HG02884 (cell line): ENCODE data around the gene EHD2.

ENCODE experiments used
- ATAC-seq: cut with Tn5 transposase; IDR thresholded peaks from one replicate; pipeline ENCODE4 v1.9.1; 2021; ENCODE audit warnings: mild to moderate bottlenecking, moderate library complexity; ENCODE audit not compliant: unreplicated experiment

Gene EHD2

DNA sequence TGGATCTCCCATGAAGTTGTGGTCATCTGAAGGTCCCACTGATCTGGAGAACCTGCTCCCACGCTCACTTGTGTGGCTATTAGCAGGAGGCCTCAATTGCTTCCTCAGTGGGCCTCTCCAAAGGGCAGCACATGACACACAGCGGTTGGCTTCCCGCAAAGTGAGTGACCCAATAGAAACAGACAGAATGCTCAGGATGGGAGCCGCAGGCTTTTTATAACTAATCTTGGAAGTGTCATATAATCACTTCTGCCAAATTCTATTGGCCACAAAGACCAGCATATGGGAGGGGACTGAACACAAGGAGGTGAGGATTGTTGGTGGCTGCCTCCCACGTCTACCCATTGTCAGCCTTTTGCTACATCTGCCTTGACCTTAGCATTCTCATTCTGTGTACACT is 22.1 kb upstream of the EHD2 start:
- no peak for ATAC-seq

DNA sequence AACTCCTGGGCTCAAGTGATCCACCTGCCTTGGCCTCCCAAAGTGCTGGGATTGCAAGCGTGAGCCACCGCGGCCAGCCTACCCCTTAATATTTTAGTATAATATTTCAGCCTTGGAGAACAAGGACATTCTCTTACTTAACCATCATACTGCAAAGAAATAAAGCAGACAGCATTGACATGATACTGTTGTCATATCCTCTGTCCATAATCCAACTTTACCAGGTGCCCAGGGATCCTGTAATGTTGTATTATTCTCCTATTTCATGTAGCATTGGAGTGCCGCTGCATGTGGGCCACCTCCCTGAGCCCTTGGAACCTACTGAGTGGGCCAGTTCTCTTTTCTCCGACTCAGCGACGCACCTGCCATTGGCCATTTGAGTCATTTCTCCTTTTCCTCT is 21.4 kb upstream of the EHD2 start:
- ATAC-seq: no peak

DNA sequence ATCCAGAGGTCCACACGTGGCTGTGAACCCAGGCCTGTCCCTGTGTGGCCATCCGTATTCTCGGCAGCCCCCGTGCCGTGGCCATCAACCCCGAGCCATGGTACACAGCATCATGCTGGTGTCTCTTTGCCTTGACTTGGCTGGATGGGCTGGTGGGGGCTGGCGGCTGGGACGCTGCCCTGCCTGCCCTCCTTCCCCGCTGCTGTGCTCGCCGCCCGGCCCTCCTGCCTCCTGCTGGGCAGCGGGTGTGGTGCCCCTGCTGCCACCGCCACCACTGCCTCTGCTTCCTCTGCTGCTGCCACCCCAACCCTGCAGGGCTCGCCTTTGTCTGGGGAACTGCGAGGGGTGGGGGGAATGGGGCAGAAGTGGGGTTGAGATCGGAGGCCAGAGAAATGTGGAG is 19.7 kb upstream of the EHD2 start:
- no peak for ATAC-seq

DNA sequence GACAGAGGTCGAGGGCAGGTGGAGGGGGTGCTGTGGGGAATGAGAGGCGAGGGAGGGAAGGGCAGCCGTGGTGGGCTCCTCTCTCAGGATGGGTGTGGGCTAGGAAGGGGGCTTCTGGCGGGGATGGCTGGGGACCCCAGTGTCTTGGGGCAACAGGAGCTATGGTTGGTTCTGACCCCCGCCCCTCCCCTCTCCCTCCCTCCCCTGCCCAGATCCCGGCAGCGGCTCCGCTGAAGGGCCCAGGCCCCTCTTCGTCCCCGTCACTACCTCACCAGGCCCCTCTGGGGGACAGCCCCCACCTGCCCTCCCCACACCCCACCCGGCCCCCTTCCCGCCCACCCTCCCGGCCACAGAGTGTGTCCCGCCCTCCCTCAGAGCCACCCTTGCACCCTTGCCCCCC is 19.3 kb upstream of the EHD2 start:
- no peak for ATAC-seq

DNA sequence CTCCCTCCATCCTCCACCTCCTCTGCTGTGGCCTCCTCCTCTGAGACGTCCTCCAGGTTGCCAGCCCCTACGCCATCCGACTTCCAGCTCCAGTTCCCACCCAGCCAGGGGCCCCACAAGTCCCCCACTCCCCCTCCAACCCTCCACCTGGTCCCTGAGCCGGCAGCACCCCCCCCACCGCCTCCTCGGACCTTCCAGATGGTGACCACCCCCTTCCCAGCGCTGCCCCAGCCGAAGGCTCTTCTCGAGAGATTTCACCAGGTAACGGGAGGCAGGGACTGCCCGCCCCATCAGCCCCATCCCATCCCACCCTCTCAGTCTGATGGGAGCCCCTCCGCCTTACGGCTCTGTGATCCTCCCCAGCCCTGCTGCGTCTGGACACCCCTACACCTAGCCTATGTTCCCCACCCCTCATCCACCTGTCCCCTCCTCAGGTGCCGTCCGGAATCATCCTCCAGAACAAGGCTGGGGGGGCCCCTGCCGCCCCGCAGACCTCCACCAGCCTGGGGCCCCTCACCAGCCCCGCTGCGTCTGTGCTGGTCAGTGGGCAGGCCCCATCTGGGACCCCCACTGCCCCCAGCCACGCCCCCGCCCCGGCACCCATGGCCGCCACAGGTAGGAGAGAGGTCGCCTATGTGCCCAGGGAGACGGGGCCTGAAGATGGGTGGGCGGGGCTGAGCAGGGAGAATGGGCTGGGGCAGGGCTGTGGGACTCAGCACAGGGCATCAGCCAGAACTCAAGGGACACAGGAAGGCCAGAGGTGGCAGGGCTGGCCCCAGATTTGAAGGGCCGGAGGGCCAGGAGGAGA is 18.6 kb upstream of the EHD2 start:
- no peak for ATAC-seq

DNA sequence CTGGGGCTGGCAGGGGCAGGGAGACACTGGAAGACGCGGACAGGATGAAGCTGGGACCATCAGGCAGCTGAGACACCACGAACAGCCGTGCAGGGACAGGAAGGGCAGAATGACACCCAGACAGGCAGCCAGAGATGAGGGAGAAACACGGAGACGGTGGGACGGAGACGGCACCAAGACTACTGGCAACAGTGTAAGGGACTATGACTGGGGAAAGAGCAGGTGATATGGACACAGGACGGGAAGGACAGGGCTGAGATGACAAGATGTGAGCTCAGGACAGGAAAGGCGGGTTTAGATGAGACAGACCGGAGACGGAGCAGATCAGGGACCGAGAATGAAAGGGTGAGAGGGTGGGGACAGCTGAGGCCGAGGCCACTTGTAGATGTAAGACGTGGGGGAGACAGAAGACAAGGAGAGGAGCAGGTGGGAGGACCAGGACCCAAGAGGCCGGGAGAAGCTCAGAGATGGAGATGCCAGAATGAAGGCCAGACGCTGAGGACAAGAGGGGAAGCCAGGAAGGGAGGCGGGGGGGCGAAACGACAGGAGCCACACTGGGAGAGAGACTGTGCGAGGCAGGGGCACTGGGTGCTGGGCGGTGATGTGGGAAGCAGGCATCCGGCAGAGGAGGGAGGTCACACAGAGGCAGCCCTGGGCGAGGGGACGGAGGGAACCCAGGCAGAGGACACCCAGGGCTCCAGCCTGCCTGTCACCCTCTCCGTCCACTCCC is 17.5 kb upstream of the EHD2 start:
- no peak for ATAC-seq

DNA sequence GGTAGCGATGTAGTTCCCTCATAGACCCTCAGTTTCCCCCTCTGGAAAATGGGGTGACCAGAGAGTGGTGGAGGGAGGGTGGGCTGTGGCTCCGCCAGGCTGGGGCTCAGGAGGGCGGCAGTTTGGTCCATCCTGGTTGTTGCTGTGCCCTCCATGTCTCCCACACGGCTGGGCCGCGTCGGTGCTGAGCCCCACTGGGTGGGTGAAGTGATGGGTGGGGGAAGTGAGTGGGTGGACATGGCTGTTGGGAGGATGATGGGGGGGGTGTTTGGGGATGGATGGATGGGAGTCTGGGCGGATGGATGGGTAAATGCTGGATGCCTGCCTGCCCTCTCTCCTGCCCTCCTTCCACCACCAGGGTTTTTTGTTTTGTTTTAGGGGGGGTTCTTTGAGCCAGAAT is 16.6 kb upstream of the EHD2 start:
- ATAC-seq: no peak

DNA sequence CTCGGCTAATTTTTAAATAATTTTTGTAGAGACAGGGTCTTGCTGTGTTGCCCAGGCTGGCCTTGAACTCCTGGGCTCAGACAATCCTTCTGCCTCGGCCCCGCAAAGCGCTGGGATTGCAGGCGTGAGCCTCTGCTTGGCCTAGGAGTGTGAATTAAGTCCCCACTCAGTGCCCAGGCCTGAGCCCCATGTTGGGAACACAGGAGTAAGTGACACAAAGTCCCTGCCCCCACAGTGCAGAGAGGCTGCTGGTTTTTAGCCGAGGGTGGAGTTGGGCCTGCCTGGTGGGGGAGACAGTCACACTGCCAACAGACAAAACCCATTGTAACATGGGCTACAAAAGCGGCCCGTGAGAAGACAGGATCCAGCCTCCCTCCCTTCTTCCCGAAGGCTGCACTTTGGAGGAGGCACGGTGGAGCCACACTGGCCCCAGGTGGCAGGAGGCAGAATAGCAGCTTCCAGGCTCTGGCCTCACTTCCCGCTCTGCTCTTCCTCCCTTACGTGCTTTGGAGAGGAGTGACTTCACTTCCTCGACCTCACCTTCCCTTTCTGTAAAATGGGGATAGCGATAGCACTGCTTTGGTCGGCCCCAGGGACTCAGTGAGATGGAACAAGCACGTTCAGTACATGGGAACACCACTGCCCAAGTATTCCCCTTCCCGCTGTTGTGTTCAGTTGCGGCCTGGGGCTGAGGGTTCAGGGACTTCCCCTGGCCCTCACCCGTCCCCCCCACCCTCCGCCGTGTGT is 15.2 kb upstream of the EHD2 start:
- no peak for ATAC-seq

DNA sequence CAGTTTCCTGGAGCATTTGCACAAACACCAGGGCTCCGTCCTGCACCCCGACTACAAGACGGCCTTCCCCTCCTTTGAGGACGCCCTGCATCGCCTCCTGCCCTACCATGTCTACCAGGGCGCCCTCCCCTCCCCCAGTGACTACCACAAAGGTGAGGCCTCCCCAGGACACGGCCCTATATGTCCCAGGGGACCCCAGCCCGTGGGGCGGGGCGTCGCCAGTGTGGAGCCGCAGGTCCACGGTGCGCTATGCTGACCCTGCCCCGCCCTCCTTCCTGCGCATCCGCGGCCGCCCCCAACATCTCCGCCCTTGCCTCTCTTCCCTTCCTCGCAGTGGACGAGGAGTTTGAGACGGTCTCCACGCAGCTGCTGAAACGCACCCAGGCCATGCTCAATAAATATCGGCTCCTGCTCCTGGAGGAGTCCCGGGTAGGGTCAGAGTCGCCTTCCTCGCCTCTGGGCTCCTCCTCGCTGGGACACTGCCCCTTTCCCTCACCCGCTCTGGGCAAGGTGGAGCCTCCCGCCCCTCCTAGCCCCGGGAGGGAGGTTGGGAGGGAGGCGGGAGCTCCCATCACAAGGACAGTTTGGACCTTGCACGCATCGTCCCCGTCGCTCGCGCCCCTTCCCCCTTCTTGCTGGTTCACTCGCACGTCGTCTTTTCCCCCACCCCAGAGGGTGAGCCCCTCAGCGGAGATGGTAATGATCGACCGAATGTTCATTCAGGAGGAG is 14.4 kb upstream of the EHD2 start:
- no peak for ATAC-seq

DNA sequence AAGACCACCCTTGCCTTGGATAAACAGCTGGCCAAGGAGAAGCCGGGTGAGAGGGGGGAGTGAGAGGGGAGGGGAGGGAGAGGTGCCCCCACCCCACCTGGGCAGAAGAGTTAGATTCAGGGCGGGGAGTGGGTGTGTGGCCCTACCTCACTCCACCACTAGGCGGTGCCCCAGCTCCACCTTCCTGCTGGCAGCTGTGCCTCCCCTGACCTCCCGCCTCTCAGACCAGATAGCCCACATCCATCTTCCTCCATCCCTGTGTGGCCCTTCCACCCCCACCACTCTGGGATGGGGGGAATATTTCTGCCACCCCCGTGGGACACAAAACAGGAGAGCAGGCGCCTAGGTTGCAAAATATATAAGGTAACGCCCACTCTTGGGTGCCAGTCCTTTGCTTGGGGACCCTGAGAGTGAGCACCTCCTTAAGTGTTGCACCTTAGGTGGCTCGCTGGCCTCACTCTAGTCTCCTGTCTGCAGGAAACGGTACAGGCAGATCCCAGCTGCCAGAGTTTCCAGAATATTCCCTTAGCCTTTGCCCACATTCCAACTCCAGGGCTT is 13.8 kb upstream of the EHD2 start:
- ATAC-seq: no peak

DNA sequence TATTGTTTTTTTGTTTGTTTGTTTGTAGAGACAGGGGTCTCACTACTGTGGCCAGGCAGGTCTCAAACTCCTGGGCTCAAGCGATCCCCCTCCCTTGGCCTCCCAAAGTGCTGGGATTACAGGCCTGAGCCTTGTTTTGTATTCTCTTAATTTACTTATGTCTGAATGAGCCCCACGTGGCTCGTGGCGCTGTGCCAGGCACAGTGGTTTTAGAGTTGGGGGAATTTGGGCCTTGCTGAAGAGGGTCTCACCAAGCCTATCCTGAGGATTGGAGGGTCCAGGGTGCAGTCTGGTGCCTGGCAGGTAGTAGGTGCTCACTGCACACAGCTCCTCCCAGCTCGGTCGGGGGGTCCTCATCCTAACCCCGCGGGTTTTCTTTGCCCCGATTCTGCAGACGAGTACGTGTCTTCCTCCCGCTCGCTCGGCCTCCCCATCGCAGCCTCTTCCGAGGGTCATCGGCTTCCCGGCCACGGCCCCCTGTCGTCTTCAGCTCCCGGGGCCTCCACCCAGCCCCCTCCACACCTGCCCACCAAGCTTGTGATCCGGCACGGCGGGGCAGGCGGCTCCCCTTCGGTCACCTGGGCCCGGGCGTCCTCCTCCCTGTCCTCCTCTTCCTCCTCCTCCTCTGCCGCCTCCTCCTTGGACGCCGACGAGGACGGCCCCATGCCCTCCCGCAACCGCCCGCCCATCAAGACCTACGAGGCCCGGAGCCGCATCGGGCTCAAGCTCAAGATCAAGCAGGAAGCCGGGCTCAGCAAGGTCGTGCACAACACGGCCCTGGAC is 12.1 kb upstream of the EHD2 start:
- ATAC-seq: no peak

DNA sequence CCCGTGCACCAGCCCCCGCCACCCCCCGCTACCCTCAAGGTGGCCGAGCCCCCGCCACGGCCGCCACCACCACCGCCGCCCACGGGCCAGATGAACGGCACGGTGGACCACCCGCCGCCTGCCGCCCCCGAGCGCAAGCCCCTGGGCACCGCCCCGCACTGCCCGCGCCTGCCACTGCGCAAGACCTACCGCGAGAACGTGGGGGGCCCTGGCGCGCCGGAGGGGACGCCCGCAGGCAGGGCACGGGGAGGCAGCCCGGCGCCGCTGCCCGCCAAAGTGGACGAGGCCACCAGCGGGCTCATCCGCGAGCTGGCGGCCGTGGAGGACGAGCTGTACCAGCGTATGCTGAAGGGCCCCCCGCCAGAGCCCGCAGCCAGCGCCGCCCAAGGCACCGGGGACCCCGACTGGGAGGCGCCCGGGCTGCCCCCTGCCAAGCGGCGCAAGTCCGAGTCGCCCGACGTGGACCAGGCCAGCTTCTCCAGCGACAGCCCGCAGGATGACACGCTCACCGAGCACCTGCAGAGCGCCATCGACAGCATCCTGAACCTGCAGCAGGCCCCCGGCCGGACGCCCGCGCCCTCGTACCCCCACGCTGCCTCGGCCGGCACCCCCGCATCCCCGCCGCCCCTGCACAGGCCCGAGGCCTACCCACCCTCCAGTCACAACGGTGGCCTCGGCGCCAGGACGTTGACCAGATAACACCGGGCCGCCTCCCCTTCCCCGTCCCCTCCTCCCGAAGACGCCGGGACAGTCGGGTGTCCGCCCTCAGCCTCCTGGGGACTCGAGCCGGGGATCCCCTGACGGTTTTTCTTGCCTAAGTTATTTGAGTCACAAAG is 11.3 kb upstream of the EHD2 start:
- no peak for ATAC-seq

DNA sequence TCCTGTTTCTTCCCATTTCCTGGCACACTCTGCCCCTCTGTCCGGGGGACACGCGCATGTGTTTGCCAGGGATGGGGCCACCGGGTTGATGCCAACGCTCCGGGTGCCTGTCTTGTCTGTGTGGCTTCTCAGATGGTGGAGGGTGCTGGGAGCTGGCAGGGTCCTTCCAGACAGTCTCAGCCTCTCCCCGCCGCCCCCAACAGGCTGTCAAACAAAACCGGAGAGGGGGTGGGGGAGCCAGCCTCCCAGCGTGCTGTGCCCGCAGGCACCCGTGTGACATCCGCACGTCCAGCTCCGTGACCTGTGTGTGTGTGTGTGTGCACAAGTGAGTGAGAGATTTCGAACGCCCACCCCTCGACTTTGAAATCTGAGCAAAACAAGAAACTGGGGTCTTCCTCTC is 10.6 kb upstream of the EHD2 start:
- no peak for ATAC-seq

DNA sequence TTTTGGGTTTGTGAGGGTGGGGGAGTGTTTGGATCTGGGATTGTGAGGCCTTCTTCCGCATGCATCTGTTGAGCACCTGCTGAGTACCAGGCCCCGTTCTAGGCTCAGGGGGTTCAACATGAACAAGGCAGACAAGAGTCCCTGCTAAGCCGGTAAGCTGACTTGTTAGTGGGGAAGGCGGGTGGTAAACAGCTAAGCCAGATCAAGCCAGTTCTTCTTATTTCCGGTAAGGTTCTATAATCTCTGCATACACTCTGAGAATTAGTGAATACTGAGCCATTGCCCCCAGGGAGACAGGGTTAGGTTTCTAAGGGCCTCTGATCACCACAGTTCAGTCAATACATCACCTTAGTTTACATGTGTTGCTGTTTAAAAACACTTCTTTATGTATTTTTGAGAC is 9.9 kb upstream of the EHD2 start:
- no peak for ATAC-seq

DNA sequence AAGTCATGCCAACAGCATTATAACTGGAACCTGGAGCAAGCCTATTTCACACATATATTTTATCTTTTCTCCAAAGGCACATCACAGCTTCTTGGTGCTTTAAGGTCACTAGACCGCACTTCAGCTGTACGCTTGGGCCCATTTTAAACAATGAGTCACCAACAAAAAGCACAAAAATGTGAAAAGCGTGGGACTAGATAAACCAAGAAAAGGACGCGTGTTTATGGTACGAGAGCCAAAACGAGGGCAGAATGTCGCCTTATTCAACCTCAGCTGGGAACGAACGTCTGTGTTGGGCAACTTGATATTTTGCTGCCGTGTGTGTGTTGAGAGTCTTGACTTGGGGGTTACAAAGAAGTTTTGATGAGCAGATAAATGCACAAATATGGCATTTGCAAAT is 9.2 kb upstream of the EHD2 start:
- no peak for ATAC-seq

DNA sequence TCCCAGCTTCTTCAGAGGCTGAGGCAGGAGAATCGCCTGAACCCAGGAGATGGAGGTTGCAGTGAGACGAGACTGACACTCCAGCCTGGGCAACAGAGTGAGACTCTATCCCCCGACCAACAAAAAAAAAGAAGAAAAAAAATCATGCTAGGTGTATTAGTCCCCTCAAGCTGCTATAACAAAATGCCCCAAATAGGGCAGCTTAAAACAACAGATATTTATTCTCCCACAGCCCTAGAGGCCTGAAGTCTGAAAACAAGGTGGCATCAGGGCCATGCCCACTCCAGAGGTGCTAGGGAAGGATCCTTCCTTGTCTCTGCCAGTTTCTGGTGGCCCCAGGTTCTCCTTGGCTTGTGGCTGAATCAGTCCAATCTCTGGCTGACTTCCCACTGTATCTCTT is 8.6 kb upstream of the EHD2 start:
- ATAC-seq: no peak

DNA sequence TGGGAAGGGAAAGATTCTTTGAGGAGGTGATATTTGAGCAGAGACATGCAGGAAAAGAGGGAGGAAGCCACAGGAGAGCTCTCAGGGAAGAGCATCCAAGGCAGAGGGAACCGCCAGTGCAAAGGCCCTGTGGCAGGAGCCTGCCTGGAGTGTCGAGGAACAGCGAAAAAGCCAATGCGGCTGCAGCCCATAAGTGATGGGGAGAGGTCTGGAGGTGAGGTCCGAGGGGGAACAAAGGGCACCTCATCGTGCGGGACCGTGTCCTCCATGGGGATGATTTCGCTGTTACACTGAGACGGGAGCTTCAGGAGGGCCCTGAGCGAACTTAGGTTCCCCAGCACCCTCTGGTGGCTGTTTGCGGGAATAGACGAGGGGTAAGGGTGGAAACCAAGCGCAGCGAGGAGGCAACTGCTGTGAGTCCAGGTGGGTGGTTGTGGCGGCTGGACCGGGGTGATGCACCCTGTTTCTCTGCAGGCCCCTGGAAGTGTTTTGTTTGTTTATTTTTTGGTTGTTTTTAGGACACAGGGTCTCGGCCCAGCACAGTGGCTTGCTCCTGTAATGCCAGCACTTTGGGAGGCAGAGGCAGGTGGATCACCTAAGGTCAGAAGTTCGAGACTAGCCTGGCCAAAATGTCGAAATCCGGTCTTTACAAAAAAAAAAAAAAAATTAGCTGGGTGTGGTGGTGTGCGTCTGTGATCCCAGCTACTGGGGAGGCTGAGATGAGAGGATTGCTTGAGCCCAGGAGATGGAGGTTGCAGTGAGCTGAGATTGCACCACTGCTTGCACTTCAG is 5.9 kb upstream of the EHD2 start:
- ATAC-seq: no peak

DNA sequence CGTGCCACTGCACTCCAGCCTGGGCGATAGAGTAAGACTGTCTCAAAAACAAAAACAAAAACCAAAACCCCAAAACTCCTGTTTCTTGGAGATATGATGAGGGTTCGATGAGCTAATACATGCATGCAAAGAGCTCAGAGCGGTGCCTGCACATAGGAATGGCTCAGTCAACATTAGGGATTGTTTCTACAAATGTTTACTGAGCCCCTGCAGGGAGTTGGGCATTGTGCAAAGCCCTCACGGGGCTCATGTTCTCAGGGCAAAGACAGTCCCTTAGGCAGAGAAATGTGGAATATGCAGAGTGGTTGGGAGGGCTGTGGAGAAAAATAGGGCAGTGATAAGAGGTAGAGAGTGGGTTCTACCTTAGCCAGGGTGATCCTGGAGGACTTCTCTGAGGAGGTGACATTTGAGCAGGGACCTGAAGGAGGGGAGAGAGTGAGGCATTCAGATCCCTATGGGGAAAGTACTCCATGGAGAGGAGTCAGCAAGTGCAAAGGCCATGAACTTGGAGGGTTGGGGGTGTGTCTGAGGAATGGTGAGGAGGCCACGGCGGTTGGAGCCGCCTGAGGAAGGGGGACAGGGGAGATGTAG is 1.5 kb upstream of the EHD2 start:
- no peak for ATAC-seq
